Measurements from ENCODE around the gene PTH1R.
A peak's percentile ranks its signal among the peaks of the same experiment; 100 is the strongest.
"Not testable (repeated sequence)": the region's sequence is repeated elsewhere in the genome, so short reads cannot be mapped to it uniquely, and the experiment has no call there.

Gene PTH1R

DNA sequence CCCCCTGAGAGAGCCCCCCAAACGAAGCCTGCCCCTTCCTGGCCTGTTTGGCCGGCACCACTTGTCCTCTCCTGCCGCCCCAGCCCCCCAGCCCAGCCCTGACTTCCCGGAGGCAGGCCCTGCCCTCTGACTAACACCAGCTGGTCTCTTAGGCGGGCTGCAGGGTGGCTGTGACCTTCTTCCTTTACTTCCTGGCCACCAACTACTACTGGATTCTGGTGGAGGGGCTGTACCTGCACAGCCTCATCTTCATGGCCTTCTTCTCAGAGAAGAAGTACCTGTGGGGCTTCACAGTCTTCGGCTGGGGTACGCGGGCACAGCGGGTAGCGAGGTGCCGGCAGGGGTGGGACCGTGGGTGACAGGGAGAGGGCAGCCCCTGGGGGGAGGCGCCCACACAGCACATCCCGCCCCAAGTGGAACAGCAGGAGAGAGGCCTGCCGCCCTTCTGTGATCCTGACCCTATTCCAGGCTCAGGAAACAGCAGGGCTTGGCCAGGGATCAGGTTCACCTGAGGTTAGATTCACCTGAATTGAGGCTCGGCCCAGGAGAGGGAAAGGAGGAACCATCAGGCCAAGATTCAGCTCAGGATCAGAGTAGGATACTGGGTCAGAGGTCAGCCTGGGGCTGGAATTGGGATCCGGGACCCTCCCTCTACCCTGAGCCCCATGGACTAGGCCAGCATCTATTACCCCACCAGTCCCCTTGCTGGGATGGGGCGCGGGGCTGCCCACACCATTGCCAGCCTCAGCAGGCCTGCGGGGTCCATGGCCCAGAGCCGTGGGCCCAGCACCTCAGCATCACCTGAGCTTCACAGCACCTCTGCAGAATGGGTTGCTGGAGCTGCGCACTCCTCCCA, 21.9 kb downstream of the PTH1R start:
- DNase-seq (ENCODE audit: low read depth): no peak

DNA sequence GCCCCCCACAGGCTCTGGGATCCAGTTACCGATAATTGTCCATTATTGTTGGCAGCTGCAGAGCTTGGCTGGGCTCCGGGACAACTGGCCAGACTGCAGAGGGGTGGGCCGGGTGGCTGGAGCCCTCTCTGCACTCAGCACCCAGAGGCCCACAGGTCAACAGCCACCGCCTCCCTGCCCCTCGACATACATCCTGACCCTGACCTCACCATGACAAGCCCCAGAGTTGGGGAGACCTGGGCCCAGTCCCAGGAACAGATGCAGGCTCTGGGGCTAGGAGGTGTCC, 22.4 kb downstream of the PTH1R start:
- no peak for DNase-seq (ENCODE audit: low read depth)

GRCh38 chr3:46900356-46900755, 22.8 kb downstream of the PTH1R start:
- DNase-seq (ENCODE audit: low read depth): no peak

- no peak for DNase-seq (ENCODE audit: low read depth)
Observed at GRCh38 chr3:46901061-46901460, 23.5 kb downstream of the PTH1R start.

DNA sequence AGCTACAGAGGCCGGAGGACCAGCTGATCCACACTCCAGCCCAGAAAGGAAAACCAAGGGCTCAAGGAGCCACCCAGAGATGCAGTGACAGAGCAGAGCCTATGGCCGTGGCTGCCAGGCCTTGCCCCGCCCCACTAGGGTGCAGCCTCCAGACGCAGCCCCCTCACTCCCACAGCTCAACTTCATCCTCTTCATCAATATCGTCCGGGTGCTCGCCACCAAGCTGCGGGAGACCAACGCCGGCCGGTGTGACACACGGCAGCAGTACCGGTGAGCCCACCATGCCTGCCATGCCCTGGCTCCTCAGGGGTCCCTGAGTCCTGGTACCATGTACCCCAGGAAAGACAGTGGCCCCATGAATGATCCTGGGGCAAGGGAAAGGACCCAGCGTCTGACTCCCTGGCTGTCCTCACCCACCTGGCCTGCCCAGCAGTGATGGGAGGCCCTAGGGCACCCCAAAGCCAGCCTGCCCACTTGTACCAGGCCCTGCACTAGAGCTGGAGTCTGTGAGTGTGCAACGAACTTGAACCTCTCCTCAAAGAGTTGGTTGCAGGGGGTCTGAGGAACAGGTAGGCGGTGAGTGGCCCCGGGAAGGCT, 24.2 kb downstream of the PTH1R start:
- DNase-seq (ENCODE audit: low read depth): no peak

- DNase-seq (ENCODE audit: low read depth): no peak
Observed at GRCh38 chr3:46902188-46902631, 24.7 kb downstream of the PTH1R start.

DNA sequence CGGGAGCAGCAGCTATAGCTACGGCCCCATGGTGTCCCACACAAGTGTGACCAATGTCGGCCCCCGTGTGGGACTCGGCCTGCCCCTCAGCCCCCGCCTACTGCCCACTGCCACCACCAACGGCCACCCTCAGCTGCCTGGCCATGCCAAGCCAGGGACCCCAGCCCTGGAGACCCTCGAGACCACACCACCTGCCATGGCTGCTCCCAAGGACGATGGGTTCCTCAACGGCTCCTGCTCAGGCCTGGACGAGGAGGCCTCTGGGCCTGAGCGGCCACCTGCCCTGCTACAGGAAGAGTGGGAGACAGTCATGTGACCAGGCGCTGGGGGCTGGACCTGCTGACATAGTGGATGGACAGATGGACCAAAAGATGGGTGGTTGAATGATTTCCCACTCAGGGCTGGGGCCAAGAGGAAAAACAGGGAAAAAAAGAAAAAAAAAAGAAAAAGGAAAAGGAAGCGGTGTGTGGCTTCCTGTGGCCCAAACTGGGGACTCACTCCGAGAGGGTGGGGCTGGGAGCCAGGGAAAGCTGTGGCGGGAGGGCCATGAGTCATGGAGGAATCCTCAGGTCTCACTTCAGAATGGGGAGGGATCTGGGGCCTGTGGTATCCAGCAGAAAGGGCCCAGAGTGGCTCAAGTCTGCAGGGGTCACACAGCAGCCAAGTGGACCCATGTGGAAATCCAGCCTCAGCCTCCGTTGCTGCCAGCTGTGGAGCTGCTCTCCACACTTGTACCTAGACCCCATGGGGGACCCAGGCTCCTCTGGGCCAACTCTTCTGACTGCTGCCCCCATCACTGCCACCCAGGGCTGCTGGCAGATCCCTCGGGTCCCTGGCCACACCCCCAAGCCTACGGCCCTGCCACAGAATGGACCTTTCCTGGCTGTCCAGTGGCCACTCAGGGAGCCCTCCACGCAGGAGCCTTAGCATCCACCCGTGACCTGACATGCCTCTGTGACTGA, 26.1 kb downstream of the PTH1R start:
- DNase-seq (ENCODE audit: low read depth): no peak

GRCh38 chr3:46904303-46905212, 27.0 kb downstream of the PTH1R start:
- no peak for DNase-seq (ENCODE audit: low read depth)

DNA sequence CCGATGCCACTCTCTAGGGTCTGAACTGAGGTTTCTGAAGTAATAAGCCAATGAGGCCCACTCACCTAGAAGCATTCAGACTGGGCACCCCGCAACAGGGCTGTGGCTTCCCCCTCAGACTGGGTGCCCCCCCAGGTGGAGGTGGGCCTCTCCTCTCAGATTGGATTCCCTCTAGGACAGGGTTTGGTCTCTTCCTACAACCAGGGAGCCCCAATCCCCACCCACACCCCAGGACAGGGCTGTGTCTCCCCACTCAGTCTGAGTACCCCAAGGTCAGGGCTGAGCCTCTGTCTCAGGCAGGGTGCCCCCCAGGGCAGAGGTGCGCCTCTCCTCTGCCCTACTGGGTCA, 27.7 kb downstream of the PTH1R start:
- DNase-seq (ENCODE audit: low read depth): no peak

DNA sequence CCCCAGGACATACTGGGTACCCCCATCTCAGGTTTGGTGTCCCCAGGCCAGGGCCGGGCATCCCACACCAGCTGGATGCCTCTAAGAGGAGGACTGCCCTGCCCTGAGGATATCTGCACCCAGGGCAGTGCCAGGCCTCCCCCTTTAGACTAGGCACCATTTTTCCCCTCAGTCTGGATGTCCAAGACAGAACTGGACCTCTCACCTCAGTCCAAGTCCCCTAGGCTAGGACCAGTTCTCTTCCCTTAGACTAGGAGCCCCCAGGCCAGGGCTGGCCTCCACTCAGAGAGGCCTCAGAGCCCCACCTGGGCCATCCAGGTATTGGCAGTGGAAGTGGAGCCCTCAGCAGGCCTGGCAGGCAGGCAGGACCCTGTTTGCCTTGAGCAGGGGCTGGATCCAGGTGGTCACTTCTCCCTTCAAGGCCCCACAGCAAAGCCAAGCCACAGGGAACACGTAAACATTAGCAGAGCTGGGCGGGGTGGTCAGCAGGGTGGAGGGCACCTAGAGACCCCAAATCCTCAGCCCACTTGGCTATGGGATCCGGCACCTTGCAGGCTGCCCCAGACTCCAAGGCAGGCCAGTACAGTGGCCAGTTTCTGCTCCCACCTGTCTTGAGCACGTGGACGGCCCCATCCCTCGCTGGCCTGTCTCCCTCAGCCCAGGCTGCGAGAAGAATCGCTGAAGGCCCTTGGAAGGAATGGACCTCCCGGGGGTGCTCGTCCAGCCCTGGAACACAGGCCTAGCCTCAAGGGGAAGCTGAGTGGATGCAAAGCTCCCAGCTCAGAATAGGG, 28.3 kb downstream of the PTH1R start:
- no peak for DNase-seq (ENCODE audit: low read depth)

DNA sequence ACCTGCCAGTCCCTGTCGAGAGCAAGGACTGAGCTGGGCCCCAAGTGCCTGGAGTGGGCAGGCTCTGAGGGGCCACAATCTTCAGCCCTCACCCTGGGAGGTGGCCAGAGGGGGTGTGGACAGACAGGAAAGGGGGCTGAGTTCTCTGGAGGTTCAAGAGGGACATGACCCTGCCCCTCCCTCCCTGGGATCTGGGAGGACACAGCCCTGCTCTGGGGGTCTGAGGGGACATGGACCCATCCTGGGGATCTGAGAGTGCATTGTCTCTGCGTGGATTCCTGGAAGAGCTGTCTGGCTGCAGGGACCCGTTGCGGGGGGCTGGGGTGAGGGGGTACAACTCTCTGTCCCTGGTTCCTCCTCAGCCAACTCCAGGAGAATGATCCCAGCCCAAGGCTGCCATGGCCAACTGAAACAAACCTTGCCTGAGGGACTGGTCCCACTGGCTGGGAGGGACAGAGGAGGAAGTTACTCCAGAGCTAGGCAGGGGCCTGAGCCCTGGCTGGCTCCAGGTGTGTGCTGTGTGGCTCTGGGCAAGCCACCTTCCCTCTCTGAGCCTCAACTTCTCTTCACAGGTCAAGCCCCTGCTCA, 29.0 kb downstream of the PTH1R start:
- no peak for DNase-seq (ENCODE audit: low read depth)

DNA sequence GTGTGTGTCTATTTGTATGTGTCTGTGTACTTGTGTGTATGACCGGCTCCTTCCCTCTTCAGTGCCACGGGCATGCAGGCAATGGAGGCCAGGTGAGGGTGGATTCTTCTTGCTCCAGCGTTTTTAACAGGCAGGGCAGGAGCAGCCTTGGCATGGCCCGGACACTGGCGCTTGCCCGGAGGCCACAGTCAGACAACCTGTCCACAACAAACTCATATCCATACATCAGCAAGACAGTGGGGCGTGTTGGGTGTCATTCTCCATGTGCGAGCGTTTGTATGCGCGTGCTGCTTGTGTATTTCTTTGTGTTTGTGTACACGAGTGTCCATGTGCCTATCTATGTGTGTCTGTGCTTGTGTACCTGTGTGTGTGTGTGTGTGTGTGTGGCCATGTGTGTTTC, 29.8 kb downstream of the PTH1R start:
- no peak for DNase-seq (ENCODE audit: low read depth)

GRCh38 chr3:46907960-46908293, 30.4 kb downstream of the PTH1R start:
- no peak for DNase-seq (ENCODE audit: low read depth)

DNA sequence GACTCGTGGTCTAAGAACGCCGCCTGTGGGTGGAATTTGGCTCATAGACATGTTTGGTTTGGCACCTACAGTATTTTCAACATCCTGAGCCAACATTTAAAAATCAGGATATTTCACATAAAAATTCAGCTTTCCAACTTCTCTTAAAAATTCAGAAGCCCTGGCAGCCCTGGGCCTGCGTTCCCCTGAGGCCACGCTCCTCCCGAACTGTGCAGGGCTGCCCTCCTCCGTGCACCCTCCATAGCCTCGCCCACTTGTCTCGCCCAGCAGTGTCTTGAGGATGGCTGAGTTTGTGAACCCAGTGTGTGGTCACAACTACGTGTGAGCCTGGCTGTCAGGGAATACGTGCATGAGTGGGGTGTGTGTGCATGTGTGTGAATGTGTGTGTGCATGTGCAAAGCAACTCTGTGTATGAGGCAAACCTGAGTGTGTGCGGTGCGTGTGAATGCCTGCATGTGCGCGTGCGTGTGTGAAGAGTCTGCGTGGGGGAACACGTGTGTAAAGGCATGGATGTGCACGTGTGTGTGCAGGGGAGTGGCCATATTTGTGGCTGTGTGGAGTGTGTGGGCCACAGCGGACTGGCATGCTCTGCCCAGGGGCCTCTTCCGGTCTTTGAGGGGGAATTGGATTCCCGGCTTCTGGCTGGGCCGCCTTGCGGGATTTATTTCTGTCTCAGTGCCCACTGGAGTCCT, 30.9 kb downstream of the PTH1R start:
- DNase-seq (ENCODE audit: low read depth): no peak

DNA sequence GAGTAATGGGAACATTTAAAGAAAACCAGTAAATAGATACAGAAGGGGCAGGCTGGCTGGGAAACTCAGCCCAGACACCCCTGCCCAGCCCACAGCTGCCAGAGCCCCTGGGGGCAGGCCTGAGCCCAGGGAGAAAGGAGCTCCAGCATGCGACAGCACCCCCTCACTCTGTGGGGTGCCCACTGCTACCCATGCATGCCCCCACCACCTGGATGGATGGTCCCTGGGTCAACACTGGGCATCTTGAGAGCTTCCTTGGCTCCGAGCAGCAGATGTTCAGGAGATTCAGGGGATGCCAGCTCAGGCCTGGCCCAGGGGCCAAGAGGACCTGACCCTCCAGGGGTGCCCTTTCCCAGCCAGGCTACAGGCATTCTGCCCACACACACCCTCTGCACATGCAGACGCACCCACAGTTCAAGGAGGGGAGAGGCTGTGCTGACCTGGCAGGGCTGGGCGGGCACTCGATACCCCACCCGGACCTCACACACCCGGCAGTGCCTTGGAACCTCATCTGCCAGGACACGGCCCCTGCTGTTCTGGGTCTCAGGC, 31.5 kb downstream of the PTH1R start:
- no peak for DNase-seq (ENCODE audit: low read depth)

DNA sequence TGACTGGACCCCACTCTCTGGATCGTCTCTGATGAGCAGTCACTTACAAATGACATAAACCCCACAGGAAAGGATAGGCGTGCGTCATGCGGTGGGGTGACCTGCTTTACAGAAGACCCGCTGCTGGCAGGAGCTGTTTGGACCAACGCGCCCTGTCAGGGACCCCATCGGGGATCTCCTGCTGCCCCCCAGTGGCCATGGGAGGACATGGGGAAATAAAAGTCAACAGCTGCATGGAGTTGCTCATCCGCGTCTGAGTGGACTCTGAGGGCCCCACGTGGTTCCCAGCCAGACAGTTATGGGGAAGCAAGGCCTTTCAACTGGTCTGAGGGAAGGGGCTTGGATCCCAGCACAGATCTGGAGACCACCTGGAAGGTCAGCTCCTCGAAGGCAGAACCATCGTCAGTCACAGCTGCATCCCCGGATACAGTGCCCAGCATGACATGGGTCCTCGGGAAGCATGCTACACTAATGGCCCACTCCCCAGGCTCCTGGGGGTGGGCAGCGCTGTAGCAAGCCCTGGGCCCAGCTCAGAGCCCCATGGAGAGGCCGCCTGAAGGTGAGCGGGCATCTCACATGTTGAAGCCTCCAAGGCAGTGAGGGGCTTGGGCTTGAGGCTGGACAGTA, 32.1 kb downstream of the PTH1R start:
- peak; percentile 65 for DNase-seq (ENCODE audit: low read depth)

DNA sequence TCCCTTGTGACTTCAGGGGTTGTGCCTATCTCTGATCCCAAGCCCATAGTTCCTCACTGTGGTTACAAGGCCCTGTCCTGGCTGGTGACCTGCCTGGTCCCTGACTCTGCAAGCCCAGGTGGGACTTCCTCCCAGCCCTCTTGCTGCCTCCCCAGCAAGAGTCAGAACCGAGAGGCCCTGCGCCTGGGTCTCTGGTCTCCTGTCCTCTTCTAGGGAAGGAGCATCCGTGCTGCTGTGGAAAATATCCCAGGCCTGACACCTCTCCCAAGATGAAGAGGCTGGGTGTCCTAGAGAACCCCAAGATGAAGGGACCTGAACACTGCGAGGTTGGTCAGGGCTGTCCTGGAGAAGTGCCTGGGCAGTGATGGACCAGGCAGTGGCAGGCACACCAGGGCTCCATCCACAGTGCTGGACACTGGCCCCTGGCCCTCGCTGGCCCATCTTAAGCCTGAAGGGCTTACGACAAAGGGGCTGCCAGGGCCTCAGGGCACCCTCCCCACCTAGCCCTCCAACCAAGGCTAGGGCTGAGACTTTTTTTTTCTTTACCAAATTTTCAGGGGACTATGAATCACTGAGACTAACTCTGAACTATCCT, 32.7 kb downstream of the PTH1R start:
- DNase-seq (ENCODE audit: low read depth): no peak

- DNase-seq (ENCODE audit: low read depth): not testable (repeated sequence)
Observed at GRCh38 chr3:46910914-46911313, 33.4 kb downstream of the PTH1R start.

DNA sequence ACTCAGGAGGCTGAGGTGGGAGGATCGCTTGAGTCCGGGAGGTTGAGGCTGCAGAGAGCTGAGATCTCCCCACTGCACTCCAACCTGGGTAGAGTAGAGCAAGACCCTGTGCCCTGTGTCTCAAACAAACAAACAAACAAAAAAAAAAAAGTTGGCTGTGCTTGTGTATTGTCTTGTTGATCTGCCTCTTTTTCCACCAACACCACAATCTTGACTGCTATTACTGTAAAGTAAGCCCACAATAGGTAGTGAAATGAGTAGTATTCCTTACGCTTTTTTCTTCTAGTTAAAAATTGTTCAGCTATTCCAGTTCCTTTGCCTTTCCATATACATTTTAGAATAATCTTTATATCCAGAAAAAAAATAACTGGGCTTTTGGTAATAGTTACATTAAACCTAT, 35.5 kb downstream of the PTH1R start:
- DNase-seq (ENCODE audit: low read depth): no peak
